SK-N-SH (cell line): ENCODE results near the gene ELOVL3. TPM values are rescaled to one million over a fixed set of nuclear protein-coding genes. Genes with fewer than 3 reads are reported as not detected.

Experiments used
- CTCF ChIA-PET: fragments of 300-600, 350-600 bp; formaldehyde crosslinking; extraction: SDS; loops from one replicate; lab custom pipeline; 2021; lab: Yijun Ruan, JAX
- POLR2A ChIA-PET: fragments of 350-600 bp; sonication (Branson Sonifier 250); formaldehyde crosslinking; extraction: SDS; loops from one replicate; lab custom pipeline; 2020; ENCODE audit warnings: antibody characterized with exemption, inconsistent platforms; lab: Yijun Ruan, JAX
- DNase-seq: peaks from one replicate; pipeline ENCODE4 v3.0.0; 2012
- H2AFZ ChIP-seq: fragments of 200-600 bp; sonication (generic); 2 replicates; pipeline ENCODE4 v1.8.1; 2016; ENCODE audit warnings: antibody characterized with exemption, mild to moderate bottlenecking, low read depth
- H3F3A ChIP-seq: fragments of 200-600 bp; sonication (generic); replicated peaks from 2 replicates; pipeline ENCODE3; 2016; ENCODE audit warnings: antibody characterized with exemption, mild to moderate bottlenecking; ENCODE audit not compliant: insufficient read depth
- H3K27ac ChIP-seq, 2 experiments: fragments of 200-500 bp in 1 of 2; fragments of 200-600 bp in 1 of 2; sonication (Bioruptor generic) in 1 of 2; sonication (generic), shearing (Covaris generic) in 1 of 2; 2 replicates each; pipeline versions ENCODE4 v1.5.1 to v1.6.1; 2014 to 2016; ENCODE audit warnings: low read depth in 2 of 2, inconsistent platforms in 1 of 2, low read length in 1 of 2, mild to moderate bottlenecking in 1 of 2, mixed read lengths in 1 of 2
- H3K27me3 ChIP-seq: fragments of 200-600 bp; sonication (generic), shearing (Covaris generic); 2 replicates; pipeline ENCODE4 v1.6.1; 2016; ENCODE audit warnings: mixed run types; ENCODE audit not compliant: insufficient read depth
- H3K36me3 ChIP-seq, 2 experiments: fragments of 200-500 bp in 1 of 2; fragments of 200-600 bp in 1 of 2; sonication (Bioruptor generic) in 1 of 2; sonication (generic) in 1 of 2; replicated peaks in 1 of 2; 2 replicates each; pipeline versions ENCODE3 to v1.5.1; 2014 to 2016; ENCODE audit warnings: low read length in 1 of 2, mild to moderate bottlenecking in 1 of 2; ENCODE audit not compliant: insufficient read depth in 2 of 2, control insufficient read depth in 1 of 2
- H3K4me1 ChIP-seq, 2 experiments: fragments of 200-500 bp in 1 of 2; fragments of 200-600 bp in 1 of 2; sonication (Bioruptor generic) in 1 of 2; sonication (generic), shearing (Covaris generic) in 1 of 2; 2 replicates each; pipeline versions ENCODE4 v1.5.1 to v1.6.1; 2014 to 2016; ENCODE audit warnings: low read depth in 1 of 2, low read length in 1 of 2, mixed run types in 1 of 2; ENCODE audit not compliant: insufficient read depth in 2 of 2, control insufficient read depth in 1 of 2
- H3K4me2 ChIP-seq: fragments of 200-600 bp; sonication (generic), shearing (Covaris generic); 2 replicates; pipeline ENCODE4 v1.6.1; 2017; ENCODE audit warnings: mixed run types
- H3K4me3 ChIP-seq, 2 experiments: fragments of 200-500 bp in 1 of 2; fragments of 200-600 bp in 1 of 2; sonication (Bioruptor generic) in 1 of 2; sonication (generic), shearing (Covaris generic) in 1 of 2; 2 replicates each; pipeline versions ENCODE4 v1.5.1 to v1.8.1; 2014 to 2016; ENCODE audit warnings: low read depth in 2 of 2, inconsistent platforms in 1 of 2, low read length in 1 of 2, mild to moderate bottlenecking in 1 of 2, mixed read lengths in 1 of 2, moderate library complexity in 1 of 2
- H3K79me2 ChIP-seq: fragments of 200-600 bp; sonication (generic); 2 replicates; pipeline ENCODE4 v1.8.1; 2017; ENCODE audit warnings: mild to moderate bottlenecking; ENCODE audit not compliant: insufficient read depth
- H3K9ac ChIP-seq: fragments of 200-600 bp; sonication (generic); 2 replicates; pipeline ENCODE4 v1.6.1; 2017; ENCODE audit warnings: mixed run types
- H3K9me2 ChIP-seq: fragments of 200-600 bp; sonication (generic); 2 replicates; pipeline ENCODE4 v1.6.1; 2017; ENCODE audit warnings: mixed run types
- H3K9me3 ChIP-seq: fragments of 200-600 bp; sonication (generic); 2 replicates; pipeline ENCODE4 v1.6.1; 2017; ENCODE audit warnings: mixed run types, mild to moderate bottlenecking, moderate library complexity
- H4K20me1 ChIP-seq: fragments of 200-600 bp; sonication (generic); 2 replicates; pipeline ENCODE4 v1.6.1; 2017; ENCODE audit warnings: mild to moderate bottlenecking, mixed run types; ENCODE audit not compliant: insufficient read depth
- ELF1 ChIP-seq: IDR thresholded peaks from 2 replicates; pipeline ENCODE4 v1.4.0; 2012
- EZH2phosphoT487 ChIP-seq: fragments of 200-600 bp; sonication (generic); IDR thresholded peaks from 2 replicates; pipeline ENCODE4 v1.6.1; 2017; ENCODE audit warnings: low read depth, mixed run types, mild to moderate bottlenecking, antibody characterized with exemption, moderate library complexity, borderline replicate concordance
- FOXM1 ChIP-seq: IDR thresholded peaks from 2 replicates; pipeline ENCODE4 v1.4.0; 2012; ENCODE audit warnings: low read depth, mild to moderate bottlenecking
- NRF1 ChIP-seq: IDR thresholded peaks from 2 replicates; pipeline ENCODE4 v1.6.1; 2012; ENCODE audit warnings: low read depth, mild to moderate bottlenecking, low read length
- REST ChIP-seq: IDR thresholded peaks from 2 replicates; pipeline ENCODE4 v1.6.1; 2012; ENCODE audit warnings: mild to moderate bottlenecking, low read depth, low read length, moderate library complexity
- RXRA ChIP-seq: IDR thresholded peaks from 2 replicates; pipeline ENCODE4 v1.4.0; 2012; ENCODE audit warnings: low read depth, mild to moderate bottlenecking, borderline replicate concordance
- SIN3A ChIP-seq: IDR thresholded peaks from 2 replicates; pipeline ENCODE4 v1.6.1; 2012; ENCODE audit warnings: low read depth, mild to moderate bottlenecking, low read length, moderate library complexity, borderline replicate concordance
- SMC3 ChIP-seq: IDR thresholded peaks from 2 replicates; pipeline ENCODE4 v1.6.1; 2012; ENCODE audit warnings: low read depth, low read length, improper control_type of control experiment
- TEAD4 ChIP-seq: IDR thresholded peaks from 2 replicates; pipeline ENCODE4 v1.4.0; 2012; ENCODE audit warnings: mild to moderate bottlenecking, borderline replicate concordance; ENCODE audit not compliant: insufficient read depth
- USF1 ChIP-seq: IDR thresholded peaks from 2 replicates; pipeline ENCODE4 v1.4.0; 2012; ENCODE audit warnings: low read depth, borderline replicate concordance
- WGBS: methylation state at CpG from one replicate; pipeline ENCODE4 v1.1.6; 2017; ENCODE audit warnings: low lambda C conversion rate; 5-methylcytosine and 5-hydroxymethylcytosine counted together
- polyA plus RNA-seq, 3 experiments: library from polyadenylated mRNA; depleted of rRNA; stranded (reverse); fragments of >200 nt; gene quantifications; 2 replicates each; pipeline ENCODE4 v1.2.3, GENCODE V29; 2012
- TF ChIP-seq, protein P1 (sequence below): IDR thresholded peaks from 2 replicates; pipeline ENCODE4 v1.4.0; 2012; ENCODE audit warnings: low read depth, borderline replicate concordance
- TF ChIP-seq, protein P2 (sequence below): fragments of 200-600 bp; sonication (generic); IDR thresholded peaks from 2 replicates; pipeline ENCODE4 v1.6.1; 2017; ENCODE audit warnings: antibody characterized with exemption, mild to moderate bottlenecking, moderate library complexity

Gene ELOVL3
- polyA plus RNA-seq, 1 of the 3 experiments (the other 2 are of a cell fraction): 0.25 TPM

DNA sequence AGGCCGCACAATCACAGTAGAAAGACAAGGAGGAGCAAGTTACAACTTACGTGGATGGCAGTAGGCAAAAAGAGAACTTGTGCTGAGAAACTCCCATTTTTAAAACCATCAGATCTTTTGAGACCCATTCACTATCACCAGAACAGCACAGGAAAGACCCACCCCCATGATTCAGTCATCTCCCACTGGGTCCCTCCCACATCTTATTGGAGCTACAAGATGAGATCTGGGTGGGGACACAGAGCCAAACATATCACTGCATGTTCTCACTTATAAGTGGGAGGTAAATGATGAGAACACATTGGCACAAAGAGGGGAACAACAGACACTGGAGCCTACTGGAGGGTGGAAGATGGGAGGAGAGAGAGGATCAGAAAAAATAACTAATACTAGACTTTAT lies 41.5 kb upstream of the ELOVL3 start (continued):
- no peak for TF ChIP-seq SMC3

DNA sequence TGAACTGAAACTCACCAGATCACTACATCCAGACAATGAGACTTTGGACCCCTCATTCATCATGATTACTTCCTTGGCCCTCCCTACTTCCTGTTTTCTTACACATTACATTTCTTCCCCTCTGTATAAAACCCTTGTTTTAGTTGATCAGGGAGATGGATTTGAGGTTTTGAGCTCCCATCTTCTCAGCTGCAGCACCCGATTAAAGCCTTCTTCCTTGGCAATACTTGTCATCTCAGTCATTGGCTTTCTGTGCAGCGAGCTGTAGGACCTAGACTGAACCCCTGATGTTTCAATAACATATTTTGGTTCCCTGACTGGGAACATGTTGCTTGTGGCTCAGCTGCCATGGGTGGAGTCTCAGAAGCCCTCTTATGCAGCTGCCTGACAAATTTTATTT lies 40.8 kb upstream of the ELOVL3 start:
- Histone ChIP-seq H3K4me3 (no peak overlapping the region), H3K9ac (no peak overlapping the region), H3K79me2 (no peaks in the 10 kb centered on the region), H3K4me2 (no peak overlapping the region), H4K20me1 (no peaks in the 10 kb centered on the region), H3K27ac (no peak overlapping the region), H3K27me3 (no peaks in the 10 kb centered on the region), H3K4me1 (no peaks in the 10 kb centered on the region; a peak in 1 of 4 replicates), H2AFZ (no peak overlapping the region), H3K36me3 (no peaks in the 10 kb centered on the region), H3K9me3 (no peaks in the 10 kb centered on the region), H3F3A (no peaks in the 10 kb centered on the region), H3K9me2 (no peaks in the 10 kb centered on the region)
- ChIA-PET POLR2A (interaction anchor here (0.6 kb wide), 1 partner anchor 83 kb away, joined by 3 read pairs; no protein-coding TSS in a partner anchor), CTCF (interaction anchor here (0.6 to 2.1 kb wide), 4 partner anchors 9 to 166 kb away, joined by 3 to 7 read pairs (median 4); no protein-coding TSS in a partner anchor)
- WGBS: 25% methylated on average over 2 of the region's 2 CpGs
- no peak for DNase-seq
- TF ChIP-seq ELF1 (no peak), NRF1 (no peak), FOXM1 (no peak), SIN3A (no peak)
- TF ChIP-seq, protein P1, sequence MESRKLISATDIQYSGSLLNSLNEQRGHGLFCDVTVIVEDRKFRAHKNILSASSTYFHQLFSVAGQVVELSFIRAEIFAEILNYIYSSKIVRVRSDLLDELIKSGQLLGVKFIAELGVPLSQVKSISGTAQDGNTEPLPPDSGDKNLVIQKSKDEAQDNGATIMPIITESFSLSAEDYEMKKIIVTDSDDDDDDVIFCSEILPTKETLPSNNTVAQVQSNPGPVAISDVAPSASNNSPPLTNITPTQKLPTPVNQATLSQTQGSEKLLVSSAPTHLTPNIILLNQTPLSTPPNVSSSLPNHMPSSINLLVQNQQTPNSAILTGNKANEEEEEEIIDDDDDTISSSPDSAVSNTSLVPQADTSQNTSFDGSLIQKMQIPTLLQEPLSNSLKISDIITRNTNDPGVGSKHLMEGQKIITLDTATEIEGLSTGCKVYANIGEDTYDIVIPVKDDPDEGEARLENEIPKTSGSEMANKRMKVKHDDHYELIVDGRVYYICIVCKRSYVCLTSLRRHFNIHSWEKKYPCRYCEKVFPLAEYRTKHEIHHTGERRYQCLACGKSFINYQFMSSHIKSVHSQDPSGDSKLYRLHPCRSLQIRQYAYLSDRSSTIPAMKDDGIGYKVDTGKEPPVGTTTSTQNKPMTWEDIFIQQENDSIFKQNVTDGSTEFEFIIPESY: no peak

DNA sequence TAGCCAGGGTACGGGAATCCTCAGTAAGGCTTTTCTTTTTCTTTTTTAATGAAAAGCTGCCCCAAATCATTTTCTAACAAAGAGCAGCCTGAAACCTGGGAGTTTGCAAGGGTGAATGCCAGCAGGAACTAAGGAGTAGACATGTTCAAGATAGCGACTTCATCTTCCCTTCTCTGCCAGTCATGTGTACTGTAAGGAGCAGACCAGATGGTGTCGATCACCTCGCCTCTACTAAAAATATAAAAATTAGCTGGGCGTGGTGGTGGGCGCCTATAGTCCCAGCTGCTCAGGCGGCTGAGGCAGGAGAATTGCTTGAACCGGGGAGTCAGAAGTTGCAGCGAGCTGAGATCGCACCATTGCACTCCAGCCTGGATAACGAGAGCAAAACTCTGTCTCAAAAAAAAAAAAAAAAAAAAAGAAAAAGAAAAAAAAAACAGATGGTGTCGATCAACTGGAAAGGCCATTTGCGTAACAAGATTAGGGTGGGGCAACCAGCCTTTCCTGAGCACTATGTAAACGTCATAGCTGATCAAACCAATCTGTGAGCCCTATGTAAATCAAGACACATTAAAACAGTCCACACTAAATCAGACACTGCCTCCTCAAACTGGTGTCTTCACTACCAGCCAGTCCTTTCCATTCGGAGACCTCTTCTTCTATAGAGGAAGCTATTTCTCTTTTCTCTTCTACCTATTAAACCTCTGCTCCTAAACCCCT lies 40.1 kb upstream of the ELOVL3 start:
- DNase-seq: no peak
- WGBS: 56% methylated on average over 15 of the region's 15 CpGs
- TF ChIP-seq, protein P2, sequence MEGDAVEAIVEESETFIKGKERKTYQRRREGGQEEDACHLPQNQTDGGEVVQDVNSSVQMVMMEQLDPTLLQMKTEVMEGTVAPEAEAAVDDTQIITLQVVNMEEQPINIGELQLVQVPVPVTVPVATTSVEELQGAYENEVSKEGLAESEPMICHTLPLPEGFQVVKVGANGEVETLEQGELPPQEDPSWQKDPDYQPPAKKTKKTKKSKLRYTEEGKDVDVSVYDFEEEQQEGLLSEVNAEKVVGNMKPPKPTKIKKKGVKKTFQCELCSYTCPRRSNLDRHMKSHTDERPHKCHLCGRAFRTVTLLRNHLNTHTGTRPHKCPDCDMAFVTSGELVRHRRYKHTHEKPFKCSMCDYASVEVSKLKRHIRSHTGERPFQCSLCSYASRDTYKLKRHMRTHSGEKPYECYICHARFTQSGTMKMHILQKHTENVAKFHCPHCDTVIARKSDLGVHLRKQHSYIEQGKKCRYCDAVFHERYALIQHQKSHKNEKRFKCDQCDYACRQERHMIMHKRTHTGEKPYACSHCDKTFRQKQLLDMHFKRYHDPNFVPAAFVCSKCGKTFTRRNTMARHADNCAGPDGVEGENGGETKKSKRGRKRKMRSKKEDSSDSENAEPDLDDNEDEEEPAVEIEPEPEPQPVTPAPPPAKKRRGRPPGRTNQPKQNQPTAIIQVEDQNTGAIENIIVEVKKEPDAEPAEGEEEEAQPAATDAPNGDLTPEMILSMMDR: no peak
- TF ChIP-seq SMC3: no peak
- no peak for TF ChIP-seq REST
- no peak for TF ChIP-seq USF1
- TF ChIP-seq, protein P1: no peak
- TF ChIP-seq RXRA: no peak
- no peak for TF ChIP-seq EZH2phosphoT487
- TF ChIP-seq TEAD4: no peak
- no peak for TF ChIP-seq FOXM1

More for the DNA sequence above, 40.1 kb upstream of the ELOVL3 start:
- Histone ChIP-seq H4K20me1 (no peaks in the 10 kb centered on the region), H3K27me3 (no peaks in the 10 kb centered on the region), H3K4me2 (no peak overlapping the region), H3K4me1 (no peaks in the 10 kb centered on the region; a peak in 1 of 4 replicates), H3K4me3 (no peak overlapping the region), H3K9ac (no peak overlapping the region), H2AFZ (no peak overlapping the region), H3K27ac (no peak overlapping the region), H3K79me2 (no peaks in the 10 kb centered on the region), H3K9me2 (no peaks in the 10 kb centered on the region), H3K9me3 (no peaks in the 10 kb centered on the region), H3K36me3 (no peaks in the 10 kb centered on the region), H3F3A (no peaks in the 10 kb centered on the region)
- ChIA-PET CTCF (interaction anchor here (1.1 to 2.1 kb wide), 5 partner anchors 10 to 213 kb away, joined by 3 to 7 read pairs (median 3); no protein-coding TSS in a partner anchor), POLR2A (interaction anchor here (0.6 kb wide), 1 partner anchor 83 kb away, joined by 3 read pairs; no protein-coding TSS in a partner anchor)
